ENCODE results near the gene CCDC158. TPM values are rescaled to one million over a fixed set of nuclear protein-coding genes. Genes with fewer than 3 reads are reported as not detected.
"Not testable (repeated sequence)": the region's sequence is repeated elsewhere in the genome, so short reads cannot be mapped to it uniquely, and the experiment has no call there.

CCDC158 gene
- total and polyA plus RNA-seq, 2 donors (not counting 1 experiment from before 2014, with no cell fraction given): not detected

DNA sequence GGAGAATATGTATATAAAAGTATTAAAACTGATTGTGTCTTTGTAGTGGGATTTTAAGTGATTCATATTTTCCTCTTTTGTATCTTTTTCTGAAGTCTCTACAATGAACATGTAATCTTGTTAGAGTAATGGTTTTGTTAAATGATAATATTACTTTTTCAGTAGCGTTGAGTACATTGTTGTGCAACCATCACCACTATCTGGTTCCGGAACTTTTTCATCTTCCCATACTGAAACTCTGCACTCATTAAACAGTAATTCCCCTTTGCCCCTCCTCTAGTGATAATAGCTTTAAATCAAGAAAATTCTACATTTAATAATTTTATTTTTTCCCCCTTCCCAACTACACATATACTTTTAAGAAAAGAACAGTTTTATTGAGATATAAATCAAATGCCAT is 37.4 kb upstream of the CCDC158 start:
- WGBS (ENCODE audit: insufficient coverage): no CpG with 5 or more reads among the region's 2 CpGs
- H3K4me1 ChIP-seq (ENCODE audit: control insufficient read depth in 2 of 2, insufficient read depth in 2 of 2, low read length in 2 of 2): no peaks in the 10 kb centered on the region

GRCh38 chr4:76457885-76458284 is 36.9 kb upstream of the CCDC158 start:
- Mint-ChIP-seq H3K4me1 (no peaks in the 10 kb centered on the region), H3K27ac (no peak overlapping the region), H3K27me3 (peaks cover 5% of the 10 kb centered on the region), H3K9me3 (ENCODE audit: insufficient read depth) (peaks cover under 1% of the 10 kb centered on the region), H3K4me3 (no peak overlapping the region)
- H3K79me2 ChIP-seq (ENCODE audit: control insufficient read depth, insufficient read depth, low read length): no peaks in the 10 kb centered on the region
- TF ChIP-seq EZH2 (IDR thresholded peaks at IDR 0.05; ENCODE audit: borderline replicate concordance, insufficient read depth, low read depth, low read length, poor library complexity, severe bottlenecking) (no peak), CTCF (IDR thresholded peaks at IDR 0.05) (no peak)
- ChIA-PET CTCF (no interaction called here), POLR2A (no interaction called here)
- 98% methylated on average over 5 of the region's 7 CpGs for WGBS (ENCODE audit: insufficient coverage)
- no peaks in the 10 kb centered on the region for H3K4me1 ChIP-seq (ENCODE audit: control insufficient read depth in 2 of 2, insufficient read depth in 2 of 2, low read length in 2 of 2)
- no peak overlapping the region for H3K4me2 ChIP-seq (replicated peaks; ENCODE audit: low read depth, low read length, poor library complexity, severe bottlenecking)
- H3K36me3 ChIP-seq (replicated peaks in 1 of 2; ENCODE audit: control extremely low read depth in 1 of 2, control insufficient read depth in 1 of 2, extremely low read depth in 1 of 2, insufficient read depth in 2 of 2, low read length in 1 of 2): no peaks in the 10 kb centered on the region
- no peak overlapping the region for H3K4me3 ChIP-seq (ENCODE audit: control extremely low read depth in 1 of 5, extremely low read depth in 1 of 5, insufficient read depth in 1 of 5, low read depth in 2 of 5, low read length in 4 of 5)
- H3K27me3 ChIP-seq (replicated peaks in 1 of 4; ENCODE audit: control extremely low read depth in 1 of 4, control insufficient read depth in 3 of 4, insufficient read depth in 4 of 4, low read length in 3 of 4): no peaks in the 10 kb centered on the region
- intact Hi-C loops (cut with micrococcal nuclease): no loop called here
- H3K27ac ChIP-seq (ENCODE audit: low read length in 2 of 2): no peak overlapping the region
- H3K9me3 ChIP-seq (ENCODE audit: control extremely low read depth in 1 of 3, control insufficient read depth in 2 of 3, insufficient read depth in 1 of 3, low read length in 2 of 3): peaks cover 0 to 4% (median 0%) of the 10 kb centered on the region in 3 donors
- ATAC-seq (ENCODE audit: low read depth) (no peak), DNase-seq (no peak)
- H3K9ac ChIP-seq (ENCODE audit: low read length): no peak overlapping the region
- H4K20me1 ChIP-seq (ENCODE audit: control insufficient read depth, insufficient read depth, low read length, poor library complexity, severe bottlenecking): no peaks in the 10 kb centered on the region
- H2AFZ ChIP-seq (ENCODE audit: insufficient read depth, low read depth, low read length, poor library complexity, severe bottlenecking): no peak overlapping the region

More for the DNA sequence above, 37.4 kb upstream of the CCDC158 start:
- POLR2A ChIA-PET: no interaction called here
- intact Hi-C loops (cut with micrococcal nuclease): no loop called here
- no peak overlapping the region for H3K27ac ChIP-seq (ENCODE audit: low read length in 2 of 2)
- no peak overlapping the region for H2AFZ ChIP-seq (ENCODE audit: insufficient read depth, low read depth, low read length, poor library complexity, severe bottlenecking)
- H3K27me3 ChIP-seq (replicated peaks in 1 of 4; ENCODE audit: control extremely low read depth in 1 of 4, control insufficient read depth in 3 of 4, insufficient read depth in 4 of 4, low read length in 3 of 4): no peaks in the 10 kb centered on the region
- CTCF ChIA-PET: no interaction called here
- no peaks in the 10 kb centered on the region for H3K79me2 ChIP-seq (ENCODE audit: control insufficient read depth, insufficient read depth, low read length)
- peaks cover 0 to 4% (median 3%) of the 10 kb centered on the region in 3 donors for H3K9me3 ChIP-seq (ENCODE audit: control extremely low read depth in 1 of 3, control insufficient read depth in 2 of 3, insufficient read depth in 1 of 3, low read length in 2 of 3)
- Mint-ChIP-seq H3K27ac (no peak overlapping the region), H3K27me3 (peaks cover 5% of the 10 kb centered on the region), H3K9me3 (ENCODE audit: insufficient read depth) (peaks cover 5% of the 10 kb centered on the region), H3K4me3 (no peak overlapping the region), H3K4me1 (no peaks in the 10 kb centered on the region)
- no peaks in the 10 kb centered on the region for H4K20me1 ChIP-seq (ENCODE audit: control insufficient read depth, insufficient read depth, low read length, poor library complexity, severe bottlenecking)
- H3K36me3 ChIP-seq (replicated peaks in 1 of 2; ENCODE audit: control extremely low read depth in 1 of 2, control insufficient read depth in 1 of 2, extremely low read depth in 1 of 2, insufficient read depth in 2 of 2, low read length in 1 of 2): no peaks in the 10 kb centered on the region
- H3K9ac ChIP-seq (ENCODE audit: low read length): no peak overlapping the region
- DNase-seq (no peak), ATAC-seq (ENCODE audit: low read depth) (no peak)
- TF ChIP-seq EZH2 (IDR thresholded peaks at IDR 0.05; ENCODE audit: borderline replicate concordance, insufficient read depth, low read depth, low read length, poor library complexity, severe bottlenecking): no peak
- no peak for TF ChIP-seq CTCF (IDR thresholded peaks at IDR 0.05)
- no peak overlapping the region for H3K4me2 ChIP-seq (replicated peaks; ENCODE audit: low read depth, low read length, poor library complexity, severe bottlenecking)
- no peak overlapping the region for H3K4me3 ChIP-seq (ENCODE audit: control extremely low read depth in 1 of 5, extremely low read depth in 1 of 5, insufficient read depth in 1 of 5, low read depth in 2 of 5, low read length in 4 of 5)

GRCh38 chr4:76454073-76454472 is 33.1 kb upstream of the CCDC158 start:
- WGBS (ENCODE audit: insufficient coverage): no CpG with 5 or more reads among the region's 6 CpGs
- H4K20me1 ChIP-seq (ENCODE audit: control insufficient read depth, insufficient read depth, low read length, poor library complexity, severe bottlenecking); H3K4me3 ChIP-seq (ENCODE audit: control extremely low read depth in 1 of 5, extremely low read depth in 1 of 5, insufficient read depth in 1 of 5, low read depth in 2 of 5, low read length in 4 of 5); H3K4me2 ChIP-seq (replicated peaks; ENCODE audit: low read depth, low read length, poor library complexity, severe bottlenecking); H3K27ac ChIP-seq (ENCODE audit: low read length in 2 of 2); H3K9me3 Mint-ChIP-seq (ENCODE audit: insufficient read depth); H2AFZ ChIP-seq (ENCODE audit: insufficient read depth, low read depth, low read length, poor library complexity, severe bottlenecking); H3K36me3 ChIP-seq (replicated peaks in 1 of 2; ENCODE audit: control extremely low read depth in 1 of 2, control insufficient read depth in 1 of 2, extremely low read depth in 1 of 2, insufficient read depth in 2 of 2, low read length in 1 of 2); POLR2A ChIA-PET; H3K4me3 Mint-ChIP-seq; H3K9me3 ChIP-seq (ENCODE audit: control extremely low read depth in 1 of 3, control insufficient read depth in 2 of 3, insufficient read depth in 1 of 3, low read length in 2 of 3); ATAC-seq (ENCODE audit: low read depth); H3K4me1 ChIP-seq (ENCODE audit: control insufficient read depth in 2 of 2, insufficient read depth in 2 of 2, low read length in 2 of 2); H3K27me3 Mint-ChIP-seq; H3K27ac Mint-ChIP-seq; H3K4me1 Mint-ChIP-seq; H3K9ac ChIP-seq (ENCODE audit: low read length); intact Hi-C loops (cut with micrococcal nuclease); DNase-seq; H3K79me2 ChIP-seq (ENCODE audit: control insufficient read depth, insufficient read depth, low read length); H3K27me3 ChIP-seq (replicated peaks in 1 of 4; ENCODE audit: control extremely low read depth in 1 of 4, control insufficient read depth in 3 of 4, insufficient read depth in 4 of 4, low read length in 3 of 4): not testable (repeated sequence)
- CTCF ChIA-PET: interaction anchor here (0.8 kb wide), 1 partner anchor 53 kb away, joined by 3 read pairs; no protein-coding TSS in a partner anchor

All from B cell (primary cell).